HuH-7.5 (cell line): ENCODE measurements around the gene GH1.
"Not testable (repeated sequence)": the region's sequence is repeated elsewhere in the genome, so short reads cannot be mapped to it uniquely, and the experiment has no call there.

ENCODE experiments used
- DNase-seq: peaks from one replicate; pipeline ENCODE4 v3.0.0; 2011; ENCODE audit warnings: low spot score

The GH1 gene

GRCh38 chr17:63926164-63926563 lies 7.5 kb upstream of the GH1 start:
- no peak for DNase-seq

DNA sequence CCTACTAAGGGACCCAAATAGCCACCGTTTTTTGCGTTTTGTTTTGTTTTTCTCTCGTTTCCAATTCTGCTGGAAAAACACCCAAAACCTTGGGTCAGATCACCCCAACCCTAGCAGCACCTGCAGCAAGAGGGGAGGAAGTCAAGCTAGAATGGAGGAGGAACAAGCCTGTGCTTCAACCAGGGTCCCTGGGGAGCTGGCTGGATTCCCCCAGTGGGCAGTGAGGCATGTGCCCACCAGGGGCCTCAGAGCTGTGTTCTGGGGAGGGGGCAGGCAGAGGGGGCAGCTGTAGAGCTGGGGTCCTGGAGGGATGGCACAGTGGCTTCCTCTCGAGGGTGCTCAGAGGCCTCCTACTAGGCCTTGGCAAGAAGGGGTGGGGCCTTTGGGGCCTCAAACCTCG lies 7.0 kb upstream of the GH1 start:
- DNase-seq: no peak

- not testable (repeated sequence) for DNase-seq
Observed at GRCh38 chr17:63922402-63922801, 3.8 kb upstream of the GH1 start.

GRCh38 chr17:63920779-63921178 lies 2.1 kb upstream of the GH1 start:
- not testable (repeated sequence) for DNase-seq

- DNase-seq: not testable (repeated sequence)
Observed at GRCh38 chr17:63920050-63920449, 1.4 kb upstream of the GH1 start.

DNA sequence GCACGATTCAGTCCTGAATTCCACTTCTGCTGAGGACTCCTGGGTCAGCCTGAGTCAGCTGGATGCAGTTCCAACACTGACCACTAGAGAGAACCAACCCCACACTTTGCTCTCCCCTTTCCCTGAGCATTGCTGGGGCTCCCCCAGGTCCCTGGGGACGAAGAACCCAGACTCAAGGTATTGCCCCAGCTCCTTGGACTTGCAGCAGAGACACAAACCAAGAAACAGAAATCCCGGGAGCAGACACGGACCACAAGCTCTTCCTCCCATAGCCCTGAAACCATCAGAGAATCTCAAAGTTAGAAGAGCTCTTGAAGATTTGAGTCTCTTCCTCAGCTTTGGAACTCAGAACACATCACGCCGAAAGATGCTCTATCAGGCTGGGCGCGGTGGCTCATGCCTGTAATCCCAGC lies 678 bp upstream of the GH1 start:
- peak; percentile 76 for DNase-seq

DNA sequence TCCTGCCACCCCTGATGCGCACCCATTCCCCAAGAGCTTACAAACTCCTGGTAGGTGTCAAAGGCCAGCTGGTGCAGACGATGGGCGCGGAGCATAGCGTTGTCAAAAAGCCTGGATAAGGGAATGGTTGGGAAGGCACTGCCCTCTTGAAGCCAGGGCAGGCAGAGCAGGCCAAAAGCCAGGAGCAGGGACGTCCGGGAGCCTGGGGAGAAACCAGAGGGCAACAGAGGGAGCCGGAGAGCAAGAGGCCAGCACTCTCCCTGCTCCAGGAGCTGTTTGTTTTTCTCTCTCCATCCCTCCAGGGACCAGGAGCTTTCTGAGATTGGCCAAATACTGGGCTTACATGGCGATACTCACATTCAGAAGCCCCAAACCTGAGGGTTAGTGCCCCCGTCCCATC lies 334 bp downstream of the GH1 start:
- no peak for DNase-seq

GRCh38 chr17:63917646-63918045 lies 993 bp downstream of the GH1 start:
- no peak for DNase-seq

GRCh38 chr17:63917206-63917605 lies 1.4 kb downstream of the GH1 start:
- DNase-seq: not testable (repeated sequence)

- DNase-seq: no peak
Observed at GRCh38 chr17:63916566-63917185, 2.0 kb downstream of the GH1 start.

- not testable (repeated sequence) for DNase-seq
Observed at GRCh38 chr17:63915753-63916152, 2.9 kb downstream of the GH1 start.

- DNase-seq: no peak
Observed at GRCh38 chr17:63914471-63914870, 4.2 kb downstream of the GH1 start.

- peak; percentile 56 for DNase-seq
Observed at GRCh38 chr17:63911657-63912100, 7.0 kb downstream of the GH1 start.

DNA sequence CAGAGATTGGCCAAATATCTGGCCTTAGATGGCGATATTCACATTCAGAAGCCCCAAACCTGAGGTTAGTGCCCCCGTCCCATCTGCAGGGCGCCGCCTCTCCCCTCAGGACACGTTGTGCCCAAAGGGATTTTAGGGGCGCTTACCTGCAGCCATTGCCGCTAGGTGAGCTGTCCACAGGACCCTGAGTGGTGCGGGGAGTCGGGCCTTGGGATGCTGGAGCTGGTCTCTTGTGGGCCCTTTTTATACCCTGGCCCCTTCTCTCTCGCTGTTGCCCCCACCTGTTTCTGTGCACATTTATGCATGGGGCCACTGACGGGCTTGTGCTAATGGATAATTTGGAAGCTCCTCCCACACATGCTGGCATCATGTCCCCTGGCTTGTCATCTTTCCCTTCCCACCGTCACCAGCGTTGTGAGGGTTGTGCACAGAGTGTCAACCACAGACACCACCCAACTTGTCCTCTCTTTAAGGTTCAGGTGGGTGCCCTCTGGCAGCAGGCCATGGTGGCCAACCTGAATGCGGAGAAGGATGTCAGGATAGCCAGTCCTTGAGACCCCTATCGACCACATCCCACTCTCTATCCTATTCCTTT lies 7.5 kb downstream of the GH1 start, which contains the start of gene CSHL1:
TSS of gene CSHL1 (minus strand) at position 218 of the 595 bp plus-strand sequence. CDS start at position 156, 62 bp downstream.
- DNase-seq: no peak

DNA sequence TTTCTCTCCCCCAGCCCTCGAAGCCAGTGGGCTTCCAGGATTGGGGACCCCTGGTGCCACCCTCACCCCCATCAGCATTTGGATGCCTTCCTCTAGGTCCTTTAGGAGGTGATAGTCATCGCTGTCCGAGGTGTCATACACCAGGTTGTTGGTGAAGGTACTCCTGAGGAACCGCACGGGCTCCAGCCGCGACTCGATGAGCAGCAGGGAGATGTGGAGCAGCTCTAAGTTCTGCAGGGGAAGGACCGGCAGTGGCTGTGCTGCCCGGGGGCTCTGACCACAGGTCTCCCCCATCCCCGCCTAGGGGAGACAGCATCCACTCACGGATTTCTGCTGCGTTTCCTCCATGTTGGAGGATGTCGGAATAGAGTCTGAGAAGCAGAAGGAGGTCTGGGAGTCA lies 8.5 kb downstream of the GH1 start:
- no peak for DNase-seq

- DNase-seq: not testable (repeated sequence)
Observed at GRCh38 chr17:63909586-63909985, 9.1 kb downstream of the GH1 start.

DNA sequence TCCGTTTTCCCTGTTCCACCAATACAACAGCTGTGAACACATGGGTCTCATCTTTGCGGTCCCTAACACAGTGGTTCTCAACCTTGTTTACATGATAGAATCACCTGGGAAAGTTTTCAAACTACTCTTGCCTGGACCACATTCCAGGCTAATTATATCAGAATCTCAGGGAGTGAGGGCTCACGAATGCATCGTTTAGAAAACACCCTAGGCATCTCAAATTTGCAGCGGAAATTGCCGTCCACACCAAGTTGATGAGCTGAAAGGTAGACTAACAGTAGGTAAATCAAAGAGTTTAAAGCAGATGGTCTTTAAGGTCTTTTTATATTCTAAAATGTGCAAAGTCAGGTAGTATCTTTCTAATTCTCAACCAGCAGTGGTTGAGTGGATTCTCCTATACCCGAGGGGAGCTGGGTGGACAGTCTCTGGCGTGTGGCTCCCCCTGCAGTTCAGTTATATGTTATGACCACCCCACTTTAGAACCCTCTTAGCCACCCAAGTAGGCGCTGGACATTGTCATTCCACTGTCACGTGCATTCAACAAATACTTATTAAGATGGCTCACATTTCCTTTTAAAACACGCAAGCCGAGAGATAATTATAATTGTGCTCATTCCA lies 11.4 kb downstream of the GH1 start:
- DNase-seq: not testable (repeated sequence)

- DNase-seq: not testable (repeated sequence)
Observed at GRCh38 chr17:63904796-63905195, 13.8 kb downstream of the GH1 start.

GRCh38 chr17:63903787-63904201 lies 14.8 kb downstream of the GH1 start:
- DNase-seq: not testable (repeated sequence)

DNA sequence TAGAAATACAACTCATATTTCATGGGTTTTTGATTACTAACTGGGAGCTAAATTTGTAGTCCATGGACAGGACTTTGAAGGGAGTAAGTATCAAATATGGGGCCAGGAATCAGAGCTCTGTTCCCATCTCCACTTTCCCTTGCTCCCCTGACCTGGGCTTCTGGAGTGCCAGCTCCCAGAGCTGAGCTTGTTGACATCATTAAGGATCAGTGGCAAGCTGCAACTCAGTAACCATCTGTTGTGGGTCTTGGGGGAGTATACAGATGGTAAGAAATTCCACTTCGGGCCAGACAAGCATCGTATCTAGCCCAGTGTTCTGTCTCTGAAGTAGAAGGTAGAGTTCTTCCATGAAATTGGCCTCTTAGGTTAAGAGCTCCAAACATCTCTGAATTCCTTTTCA lies 16.7 kb downstream of the GH1 start:
- DNase-seq: not testable (repeated sequence)

DNA sequence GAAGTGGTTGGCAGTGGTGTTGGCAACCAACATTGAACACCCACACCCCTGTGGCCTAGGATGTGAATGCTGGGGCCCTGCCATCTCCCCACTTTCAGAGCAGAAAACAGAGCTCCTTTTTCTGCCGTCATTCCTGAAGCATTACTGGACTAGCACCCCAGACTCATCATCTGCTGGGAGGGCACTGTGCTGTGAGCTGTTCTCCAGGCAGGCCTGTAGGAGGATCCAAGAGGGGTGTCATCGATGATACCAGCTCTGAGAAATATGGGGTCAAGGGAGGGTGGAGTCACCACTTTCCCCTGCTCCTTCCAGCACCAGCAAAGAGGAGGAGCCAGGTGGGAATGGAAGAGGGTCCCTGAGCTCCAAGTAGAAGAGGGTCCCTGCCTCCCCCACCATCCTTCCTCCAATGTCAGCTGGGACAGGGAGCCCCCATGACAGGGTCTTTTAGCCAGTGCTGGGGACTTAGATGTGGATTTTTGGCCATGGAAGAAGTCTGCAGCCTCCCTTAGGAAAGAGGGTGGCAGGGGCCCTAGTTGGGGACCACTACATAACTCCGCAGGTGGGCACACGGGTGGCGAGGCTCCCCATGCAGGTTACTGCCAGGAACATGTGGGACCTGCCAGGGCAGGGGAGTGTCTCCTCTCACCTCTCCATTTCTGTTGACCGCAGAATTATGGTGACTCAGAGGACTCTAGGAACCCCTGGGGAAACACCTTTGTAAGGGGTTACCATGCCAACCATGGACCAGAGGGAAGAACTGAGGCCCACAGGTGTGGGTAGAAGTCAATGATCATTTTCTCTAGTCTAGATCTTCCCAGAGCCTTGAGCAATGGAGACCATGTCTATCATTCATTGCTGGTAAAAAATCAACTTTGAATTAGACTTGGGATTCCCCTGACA lies 19.5 kb downstream of the GH1 start:
- DNase-seq: not testable (repeated sequence)
